NCI-H2171 (cell line): ENCODE results near the gene PTTG1.
A peak's percentile ranks its signal among the peaks of the same experiment; 100 is the strongest.
"Not testable (repeated sequence)": the region's sequence is repeated elsewhere in the genome, so short reads cannot be mapped to it uniquely, and the experiment has no call there.

ENCODE experiments used
- DNase-seq: peaks from one replicate; lab custom pipeline; 2025; lab: John Stamatoyannopoulos, UW

The PTTG1 gene

GRCh38 chr5:160423099-160423498 lies 1.4 kb downstream of the PTTG1 start:
- DNase-seq = peak; percentile 19

- no peak for DNase-seq
These were observed 6.0 kb downstream of the PTTG1 start for GRCh38 chr5:160427607-160428006.

GRCh38 chr5:160432196-160432595 lies 10.5 kb downstream of the PTTG1 start:
- DNase-seq = no peak

GRCh38 chr5:160432787-160433186 lies 11.1 kb downstream of the PTTG1 start:
- DNase-seq = no peak

GRCh38 chr5:160434022-160434531 lies 12.4 kb downstream of the PTTG1 start:
- no peak for DNase-seq

- DNase-seq = no peak
These were observed 13.9 kb downstream of the PTTG1 start for GRCh38 chr5:160435532-160435931.

GRCh38 chr5:160436017-160436416 lies 14.4 kb downstream of the PTTG1 start:
- no peak for DNase-seq

GRCh38 chr5:160436661-160437060 lies 15.0 kb downstream of the PTTG1 start:
- not testable (repeated sequence) for DNase-seq

- no peak for DNase-seq
These were observed 15.6 kb downstream of the PTTG1 start for GRCh38 chr5:160437271-160437670.

- peak; percentile 32 for DNase-seq
These were observed 16.9 kb downstream of the PTTG1 start for GRCh38 chr5:160438316-160439204.

GRCh38 chr5:160439205-160439600 lies 17.5 kb downstream of the PTTG1 start:
- peak; percentile 27 for DNase-seq

- DNase-seq = no peak
These were observed 19.7 kb downstream of the PTTG1 start for GRCh38 chr5:160441311-160441781.

GRCh38 chr5:160442824-160443431 lies 21.3 kb downstream of the PTTG1 start:
- no peak for DNase-seq

- no peak for DNase-seq
These were observed 22.8 kb downstream of the PTTG1 start for GRCh38 chr5:160444407-160444806.

GRCh38 chr5:160445132-160445531 lies 23.5 kb downstream of the PTTG1 start:
- no peak for DNase-seq

- no peak for DNase-seq
These were observed 24.1 kb downstream of the PTTG1 start for GRCh38 chr5:160445751-160446150.

GRCh38 chr5:160448886-160449285 lies 27.2 kb downstream of the PTTG1 start:
- no peak for DNase-seq

GRCh38 chr5:160449458-160449857 lies 27.8 kb downstream of the PTTG1 start:
- no peak for DNase-seq

GRCh38 chr5:160450164-160450932 lies 28.7 kb downstream of the PTTG1 start:
- DNase-seq = no peak

GRCh38 chr5:160451281-160451680 lies 29.6 kb downstream of the PTTG1 start:
- DNase-seq = no peak

- no peak for DNase-seq
These were observed 30.4 kb downstream of the PTTG1 start for GRCh38 chr5:160452036-160452435.

GRCh38 chr5:160452795-160453194 lies 31.1 kb downstream of the PTTG1 start:
- no peak for DNase-seq
